ENCODE data around the gene GPNMB. TPM values are rescaled to one million over a fixed set of nuclear protein-coding genes. Genes with fewer than 3 reads are reported as not detected.

Gene GPNMB
- total RNA-seq, 4 donors from 2014 or later, result 48.1 to 136 (median 70.4) TPM

- no peak for ATAC-seq
- H3K4me3 ChIP-seq, result no peak overlapping the region
- no peaks in the 10 kb centered on the region for H3K4me1 ChIP-seq
- no peak for TF ChIP-seq POLR2A (IDR thresholded peaks at IDR 0.05)
- no peak for TF ChIP-seq EP300 (IDR thresholded peaks at IDR 0.05)
- no peak for TF ChIP-seq POLR2AphosphoS5 (IDR thresholded peaks at IDR 0.05)
- no peak for TF ChIP-seq CTCF (IDR thresholded peaks at IDR 0.05)
- no peaks in the 10 kb centered on the region for H3K36me3 ChIP-seq
- peaks cover 26% of the 10 kb centered on the region for H3K27me3 ChIP-seq
- H3K27ac ChIP-seq, result no peak overlapping the region
- WGBS, 2 donors (ENCODE audit: low coverage in 1 of 2), result 93% methylated on average over 2 to 4 of the region's 4 CpGs
- H3K9me3 ChIP-seq, result no peaks in the 10 kb centered on the region
Observed at GRCh38 chr7:23292623-23293022, 46.0 kb downstream of the GPNMB start.

GRCh38 chr7:23293500-23294073, 47.0 kb downstream of the GPNMB start:
- TF ChIP-seq POLR2AphosphoS5 (IDR thresholded peaks at IDR 0.05) (no peak), POLR2A (IDR thresholded peaks at IDR 0.05) (no peak), CTCF (IDR thresholded peaks at IDR 0.05) (no peak), EP300 (IDR thresholded peaks at IDR 0.05) (no peak)
- no peaks in the 10 kb centered on the region for H3K36me3 ChIP-seq
- no peak for ATAC-seq
- H3K27me3 ChIP-seq, result peaks cover 26% of the 10 kb centered on the region
- H3K9me3 ChIP-seq, result no peaks in the 10 kb centered on the region
- no peak overlapping the region for H3K4me3 ChIP-seq
- H3K27ac ChIP-seq, result no peak overlapping the region
- 75 to 92% methylated on average over 1 to 2 of the region's 12 CpGs for WGBS, 2 donors (ENCODE audit: low coverage in 1 of 2)
- H3K4me1 ChIP-seq, result peaks cover 0 to 9% (median 2%) of the 10 kb centered on the region in 3 donors

GRCh38 chr7:23294549-23295400, 48.2 kb downstream of the GPNMB start:
- Histone ChIP-seq H3K4me1 (peaks cover 0 to 14% (median 4%) of the 10 kb centered on the region in 3 donors), H3K36me3 (no peaks in the 10 kb centered on the region), H3K27ac (no peak overlapping the region), H3K4me3 (no peak overlapping the region), H3K9me3 (no peaks in the 10 kb centered on the region), H3K27me3 (peaks cover 26% of the 10 kb centered on the region)
- ATAC-seq, result no peak
- TF ChIP-seq CTCF (IDR thresholded peaks at IDR 0.05) (no peak), POLR2A (IDR thresholded peaks at IDR 0.05) (no peak), EP300 (IDR thresholded peaks at IDR 0.05) (no peak), POLR2AphosphoS5 (IDR thresholded peaks at IDR 0.05) (no peak)
- 71 to 76% methylated on average over 5 to 6 of the region's 6 CpGs for WGBS, 2 donors (ENCODE audit: low coverage in 1 of 2)

- H3K27me3 ChIP-seq, result peaks cover 26% of the 10 kb centered on the region
Observed at GRCh38 chr7:23295401-23295697, 48.8 kb downstream of the GPNMB start.

More at GRCh38 chr7:23295401-23295697, 48.8 kb downstream of the GPNMB start:
- Histone ChIP-seq H3K4me1 (peaks cover 3 to 19% (median 8%) of the 10 kb centered on the region in 3 donors), H3K9me3 (no peaks in the 10 kb centered on the region), H3K36me3 (no peaks in the 10 kb centered on the region), H3K27ac (no peak overlapping the region), H3K4me3 (no peak overlapping the region)
- TF ChIP-seq CTCF (IDR thresholded peaks at IDR 0.05), result no peak
- no peak for TF ChIP-seq POLR2AphosphoS5 (IDR thresholded peaks at IDR 0.05)
- TF ChIP-seq POLR2A (IDR thresholded peaks at IDR 0.05), result no peak
- TF ChIP-seq EP300 (IDR thresholded peaks at IDR 0.05), result no peak
- no peak for ATAC-seq

Data from gastroesophageal sphincter (tissue), 4 donors.